CD4-positive, alpha-beta T cell (primary cell): Measurements from ENCODE around the gene SPRR2F. TPM values are rescaled to one million over a fixed set of nuclear protein-coding genes. Genes with fewer than 3 reads are reported as not detected.

Experiments used
- ATAC-seq: fragments of 200-7000 bp; cut with Tn5 transposase; one replicate; pipeline ENCODE4 v1.10.0; 2022; ENCODE audit warnings: mild to moderate bottlenecking; ENCODE audit not compliant: poor library complexity
- CTCF ChIA-PET: fragments of 350-600 bp; sonication (Branson Sonifier 250); formaldehyde crosslinking; loops from one replicate; lab custom pipeline; 2021; ENCODE audit warnings: antibody characterized with exemption, inconsistent platforms; lab: Charles Lee
- POLR2A ChIA-PET: fragments of 350-600 bp; sonication (Branson Sonifier 250); formaldehyde crosslinking; loops from one replicate; lab custom pipeline; 2021; ENCODE audit warnings: antibody characterized with exemption, inconsistent platforms; lab: Charles Lee
- DNase-seq, 14 experiments: peaks; one replicate each; pipeline ENCODE4 v3.0.0-alpha.2; 2013 to 2020; ENCODE audit warnings: mixed read lengths in 2 of 14
- H3K27ac ChIP-seq, 2 donors: one replicate each; pipeline versions ENCODE4 v1.5.1 to v1.7.0; 2013; ENCODE audit warnings: low read length in 2 of 2, low read depth in 1 of 2, mild to moderate bottlenecking in 1 of 2
- H3K27me3 ChIP-seq, 2 experiments: 1 replicate in 1 of 2; 2 replicates in 1 of 2; pipeline versions ENCODE4 v1.6.1 to v1.7.0; 2013; ENCODE audit warnings: low read length in 2 of 2, control low read depth in 1 of 2, mild to moderate bottlenecking in 1 of 2, moderate library complexity in 1 of 2; ENCODE audit not compliant: insufficient read depth in 2 of 2, control insufficient read depth in 1 of 2
- H3K36me3 ChIP-seq: one replicate; pipeline ENCODE4 v1.6.1; 2013; ENCODE audit warnings: low read length, control low read depth; ENCODE audit not compliant: insufficient read depth
- H3K4me1 ChIP-seq: one replicate; pipeline ENCODE4 v1.6.1; 2013; ENCODE audit warnings: low read length, control low read depth; ENCODE audit not compliant: insufficient read depth
- H3K4me3 ChIP-seq: one replicate; pipeline ENCODE4 v1.5.1; 2013; ENCODE audit warnings: mild to moderate bottlenecking, low read length, moderate library complexity
- H3K9me3 ChIP-seq, 2 experiments: 1 replicate in 1 of 2; 2 replicates in 1 of 2; pipeline versions ENCODE4 v1.6.1 to v1.7.0; 2013; ENCODE audit warnings: low read length in 2 of 2, mild to moderate bottlenecking in 2 of 2, control low read depth in 1 of 2, moderate library complexity in 1 of 2; ENCODE audit not compliant: control insufficient read depth in 1 of 2, insufficient read depth in 1 of 2
- H3K27ac Mint-ChIP-seq: one replicate; pipeline ENCODE4 v1.8.0; 2020; ENCODE audit warnings: mixed read lengths
- H3K27me3 Mint-ChIP-seq: one replicate; pipeline ENCODE4 v1.8.0; 2021; ENCODE audit warnings: mixed read lengths
- H3K36me3 Mint-ChIP-seq: one replicate; pipeline ENCODE4 v1.8.0; 2021; ENCODE audit warnings: low read depth, mixed read lengths
- H3K4me1 Mint-ChIP-seq: one replicate; pipeline ENCODE4 v1.8.0; 2021; ENCODE audit warnings: low read depth, mixed read lengths
- H3K4me3 Mint-ChIP-seq: one replicate; pipeline ENCODE4 v1.8.0; 2020; ENCODE audit warnings: mild to moderate bottlenecking, mixed read lengths
- H3K9me3 Mint-ChIP-seq: one replicate; pipeline ENCODE4 v1.8.0; 2020; ENCODE audit warnings: mixed read lengths
- intact Hi-C, 2 experiments: fragments of 100-400 bp; cut with DNase I in 1 of 2; cut with micrococcal nuclease in 1 of 2; formaldehyde crosslinking; loops; one replicate each; pipeline versions ENCODE4 v1.15.1 to v1.9.0; 2023 to 2025; cut with DNase I, micrococcal nuclease
- total RNA-seq, 174 experiments: library from RNA in 2 of 174; stranded (reverse) in 2 of 174; gene quantifications; one replicate each; pipeline ENCODE4 v1.2.3 and lab custom pipeline; 2021 to 2026
- TF ChIP-seq, protein P1 (sequence below): fragments of 200-600 bp; IDR thresholded peaks from one replicate; pipeline ENCODE4 v1.8.0; 2022; ENCODE audit warnings: antibody characterized with exemption, mild to moderate bottlenecking

SPRR2F gene
- total RNA-seq, 2 experiments from 2014 or later = not detected

DNA sequence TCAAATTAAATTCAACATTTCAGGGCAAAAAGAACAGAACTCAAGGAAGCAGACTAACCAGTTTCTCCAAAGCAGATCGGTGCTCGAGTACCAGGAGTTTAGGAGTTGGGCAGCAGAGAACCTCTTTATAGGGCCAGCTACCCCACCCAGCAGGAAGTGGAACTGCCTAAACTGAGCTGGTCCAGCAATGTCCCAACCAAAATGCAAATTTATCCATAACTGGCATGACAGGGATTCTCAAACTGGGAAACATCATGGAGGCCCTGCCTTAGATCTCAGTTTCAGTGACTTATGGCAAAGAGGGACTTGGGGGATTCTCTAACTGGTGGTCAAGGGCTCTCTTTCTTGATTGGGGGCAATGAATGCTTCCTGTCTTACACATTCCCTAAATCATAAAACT, 41.8 kb downstream of the SPRR2F start, which contains the start of gene SPRR2B:
Gene SPRR2B, minus strand, starts transcription at position 101 of the 400 bp plus-strand sequence. CDS start 772 bp downstream, outside the sequence.
- intact Hi-C loops = no loop called here
- no peaks in the 10 kb centered on the region for H3K36me3 ChIP-seq
- no peak for DNase-seq
- no peaks in the 10 kb centered on the region for H3K36me3 Mint-ChIP-seq
- ChIA-PET POLR2A (no interaction called here), CTCF (no interaction called here)
- no peak within 1 kb of the TSS for H3K4me3 Mint-ChIP-seq
- no peaks in the 10 kb centered on the region for H3K9me3 ChIP-seq
- peaks cover 43% of the 10 kb centered on the region for H3K27me3 Mint-ChIP-seq
- no peaks in the 10 kb centered on the region for H3K27me3 ChIP-seq
- ATAC-seq = no peak
- no peak within 1 kb of the TSS for H3K27ac Mint-ChIP-seq
- no peaks in the 10 kb centered on the region for H3K9me3 Mint-ChIP-seq
- TF ChIP-seq, protein P1, sequence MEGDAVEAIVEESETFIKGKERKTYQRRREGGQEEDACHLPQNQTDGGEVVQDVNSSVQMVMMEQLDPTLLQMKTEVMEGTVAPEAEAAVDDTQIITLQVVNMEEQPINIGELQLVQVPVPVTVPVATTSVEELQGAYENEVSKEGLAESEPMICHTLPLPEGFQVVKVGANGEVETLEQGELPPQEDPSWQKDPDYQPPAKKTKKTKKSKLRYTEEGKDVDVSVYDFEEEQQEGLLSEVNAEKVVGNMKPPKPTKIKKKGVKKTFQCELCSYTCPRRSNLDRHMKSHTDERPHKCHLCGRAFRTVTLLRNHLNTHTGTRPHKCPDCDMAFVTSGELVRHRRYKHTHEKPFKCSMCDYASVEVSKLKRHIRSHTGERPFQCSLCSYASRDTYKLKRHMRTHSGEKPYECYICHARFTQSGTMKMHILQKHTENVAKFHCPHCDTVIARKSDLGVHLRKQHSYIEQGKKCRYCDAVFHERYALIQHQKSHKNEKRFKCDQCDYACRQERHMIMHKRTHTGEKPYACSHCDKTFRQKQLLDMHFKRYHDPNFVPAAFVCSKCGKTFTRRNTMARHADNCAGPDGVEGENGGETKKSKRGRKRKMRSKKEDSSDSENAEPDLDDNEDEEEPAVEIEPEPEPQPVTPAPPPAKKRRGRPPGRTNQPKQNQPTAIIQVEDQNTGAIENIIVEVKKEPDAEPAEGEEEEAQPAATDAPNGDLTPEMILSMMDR = no peak
- no peaks in the 10 kb centered on the region for H3K4me1 Mint-ChIP-seq
- no peaks in the 10 kb centered on the region for H3K4me1 ChIP-seq
- H3K27ac ChIP-seq = no peak within 1 kb of the TSS
- no peak within 1 kb of the TSS for H3K4me3 ChIP-seq

DNA sequence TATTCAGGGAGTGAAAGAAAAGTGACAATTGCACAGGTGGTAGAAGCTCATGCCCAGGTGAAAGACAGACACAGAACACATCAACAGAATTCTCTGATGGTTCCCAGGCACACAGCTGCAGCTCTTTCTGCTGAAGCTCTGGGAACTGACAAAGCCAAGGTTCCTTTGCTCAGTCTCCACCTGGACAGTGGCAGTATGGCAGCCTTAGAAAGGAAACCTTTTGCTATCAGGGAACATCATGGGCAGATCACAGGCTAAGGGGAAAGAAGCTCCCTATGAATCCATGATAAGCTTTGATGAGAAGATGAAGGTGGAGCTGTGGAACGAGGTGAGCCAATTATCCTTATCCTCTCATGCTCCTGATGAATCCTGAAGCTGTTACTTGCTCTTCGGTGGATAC, 43.1 kb downstream of the SPRR2F start:
- TF ChIP-seq, protein P1 = no peak
- no peaks in the 10 kb centered on the region for H3K27me3 ChIP-seq
- no peaks in the 10 kb centered on the region for H3K36me3 ChIP-seq
- intact Hi-C loops = no loop called here
- H3K9me3 ChIP-seq = no peaks in the 10 kb centered on the region
- POLR2A ChIA-PET = no interaction called here
- H3K4me3 Mint-ChIP-seq = no peak overlapping the region
- H3K27me3 Mint-ChIP-seq = peaks cover 55% of the 10 kb centered on the region
- no peaks in the 10 kb centered on the region for H3K4me1 Mint-ChIP-seq
- no peaks in the 10 kb centered on the region for H3K9me3 Mint-ChIP-seq
- DNase-seq (no peak), ATAC-seq (no peak)
- no peak overlapping the region for H3K4me3 ChIP-seq
- CTCF ChIA-PET = no interaction called here
- no peaks in the 10 kb centered on the region for H3K4me1 ChIP-seq
- no peaks in the 10 kb centered on the region for H3K36me3 Mint-ChIP-seq
- H3K27ac ChIP-seq = no peak overlapping the region
- H3K27ac Mint-ChIP-seq = no peak overlapping the region

Other genes starting within 250 kb of the SPRR2F start
- not detected for gene SMCP, start 235.2 kb downstream of the SPRR2F start, total RNA-seq
- gene IVL, start 205.0 kb downstream of the SPRR2F start, total RNA-seq = not detected
- gene SPRR5, start 166.3 kb downstream of the SPRR2F start, total RNA-seq = not detected
- not detected for gene SPRR4, start 142.9 kb downstream of the SPRR2F start, total RNA-seq
- gene SPRR1A, start 129.4 kb downstream of the SPRR2F start, total RNA-seq = not detected
- not detected for gene SPRR3, start 111.8 kb downstream of the SPRR2F start, total RNA-seq
- gene SPRR1B, start 82.3 kb downstream of the SPRR2F start, total RNA-seq = not detected
- gene SPRR2D, start 72.4 kb downstream of the SPRR2F start, total RNA-seq = not detected
- not detected for gene SPRR2A, start 56.0 kb downstream of the SPRR2F start, total RNA-seq
- not detected for gene SPRR2B, start 41.9 kb downstream of the SPRR2F start, total RNA-seq
- gene SPRR2E, start 19.0 kb downstream of the SPRR2F start, total RNA-seq = not detected
- gene SPRR2G, start 37.4 kb upstream of the SPRR2F start, total RNA-seq = not detected
- gene LELP1, start 89.9 kb upstream of the SPRR2F start, total RNA-seq = not detected
- gene PRR9, start 104.1 kb upstream of the SPRR2F start, total RNA-seq = not detected
- gene LORICRIN, start 146.2 kb upstream of the SPRR2F start, total RNA-seq = not detected
- not detected for gene PGLYRP3, start 199.4 kb upstream of the SPRR2F start, total RNA-seq
- gene PGLYRP4, start 235.3 kb upstream of the SPRR2F start, total RNA-seq = not detected
- 10 to 100 TPM; 35.3 to 43.6 TPM for gene S100A9, start 244.3 kb upstream of the SPRR2F start, total RNA-seq